SK-N-SH (cell line): ENCODE results near the gene ANK3.

ENCODE experiments used
- EP300 ChIP-seq, 2 experiments: IDR thresholded peaks; 2 replicates each; pipeline versions ENCODE4 v1.4.0 to v1.6.1; 2012; ENCODE audit warnings: borderline replicate concordance in 1 of 2, low read depth in 1 of 2, low read length in 1 of 2
- GABPA ChIP-seq: IDR thresholded peaks from 2 replicates; pipeline ENCODE4 v1.4.0; 2012; ENCODE audit warnings: low read depth, mild to moderate bottlenecking
- GATA2 ChIP-seq: sonication (generic); formaldehyde crosslinking; IDR thresholded peaks from 2 replicates; pipeline ENCODE4 v1.5.0; 2020; ENCODE audit warnings: mild to moderate bottlenecking, missing genetic modification reagents
- JUND ChIP-seq: IDR thresholded peaks from 2 replicates; pipeline ENCODE4 v1.4.0; 2012
- MXI1 ChIP-seq: IDR thresholded peaks from 2 replicates; pipeline ENCODE4 v1.6.1; 2012; ENCODE audit warnings: mild to moderate bottlenecking, low read depth, low read length, improper control_type of control experiment
- RAD21 ChIP-seq: IDR thresholded peaks from 2 replicates; pipeline ENCODE4 v1.6.1; 2012; ENCODE audit warnings: mild to moderate bottlenecking, low read length
- RFX5 ChIP-seq: IDR thresholded peaks from 2 replicates; pipeline ENCODE4 v1.6.1; 2012; ENCODE audit warnings: mild to moderate bottlenecking, improper control_type of control experiment, low read length
- SIN3A ChIP-seq: IDR thresholded peaks from 2 replicates; pipeline ENCODE4 v1.6.1; 2012; ENCODE audit warnings: low read depth, mild to moderate bottlenecking, low read length, moderate library complexity, borderline replicate concordance
- TF ChIP-seq, protein P1 (sequence below): fragments of 200-600 bp; sonication (generic); IDR thresholded peaks from 2 replicates; pipeline ENCODE4 v1.6.1; 2017; ENCODE audit warnings: antibody characterized with exemption, mild to moderate bottlenecking, moderate library complexity
- TF ChIP-seq, protein P2 (sequence below): IDR thresholded peaks from 2 replicates; pipeline ENCODE4 v1.4.0; 2012; ENCODE audit warnings: low read depth, borderline replicate concordance
- TF ChIP-seq, protein P3 (sequence below): IDR thresholded peaks from 2 replicates; pipeline ENCODE4 v1.6.1; 2012; ENCODE audit warnings: mild to moderate bottlenecking, low read depth, low read length, moderate library complexity

DNA sequence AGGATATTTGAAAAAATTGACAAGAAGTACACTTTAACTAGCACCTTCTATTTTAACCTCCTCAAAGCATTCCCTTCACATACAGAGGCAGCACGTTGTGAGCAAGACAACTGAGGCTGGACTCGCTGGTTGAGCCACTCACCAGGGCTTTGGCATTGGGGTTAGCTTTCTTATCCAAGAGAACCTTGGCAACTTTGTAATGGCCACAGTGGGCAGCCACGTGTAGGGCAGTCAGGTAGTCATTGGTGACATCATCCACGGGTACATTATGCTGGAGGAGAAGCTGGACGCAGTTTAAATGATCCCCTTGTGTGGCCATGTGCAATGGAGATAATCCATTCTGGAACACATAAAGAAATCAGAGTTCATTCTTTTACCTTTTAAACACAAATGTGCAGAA, 181.8 kb downstream of the ANK3 start:
- no peak for TF ChIP-seq RAD21
- TF ChIP-seq, protein P1, sequence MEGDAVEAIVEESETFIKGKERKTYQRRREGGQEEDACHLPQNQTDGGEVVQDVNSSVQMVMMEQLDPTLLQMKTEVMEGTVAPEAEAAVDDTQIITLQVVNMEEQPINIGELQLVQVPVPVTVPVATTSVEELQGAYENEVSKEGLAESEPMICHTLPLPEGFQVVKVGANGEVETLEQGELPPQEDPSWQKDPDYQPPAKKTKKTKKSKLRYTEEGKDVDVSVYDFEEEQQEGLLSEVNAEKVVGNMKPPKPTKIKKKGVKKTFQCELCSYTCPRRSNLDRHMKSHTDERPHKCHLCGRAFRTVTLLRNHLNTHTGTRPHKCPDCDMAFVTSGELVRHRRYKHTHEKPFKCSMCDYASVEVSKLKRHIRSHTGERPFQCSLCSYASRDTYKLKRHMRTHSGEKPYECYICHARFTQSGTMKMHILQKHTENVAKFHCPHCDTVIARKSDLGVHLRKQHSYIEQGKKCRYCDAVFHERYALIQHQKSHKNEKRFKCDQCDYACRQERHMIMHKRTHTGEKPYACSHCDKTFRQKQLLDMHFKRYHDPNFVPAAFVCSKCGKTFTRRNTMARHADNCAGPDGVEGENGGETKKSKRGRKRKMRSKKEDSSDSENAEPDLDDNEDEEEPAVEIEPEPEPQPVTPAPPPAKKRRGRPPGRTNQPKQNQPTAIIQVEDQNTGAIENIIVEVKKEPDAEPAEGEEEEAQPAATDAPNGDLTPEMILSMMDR, result no peak
- no peak for TF ChIP-seq MXI1
- TF ChIP-seq GABPA, result no peak
- TF ChIP-seq JUND, result no peak
- no peak for TF ChIP-seq RFX5
- TF ChIP-seq, protein P2, sequence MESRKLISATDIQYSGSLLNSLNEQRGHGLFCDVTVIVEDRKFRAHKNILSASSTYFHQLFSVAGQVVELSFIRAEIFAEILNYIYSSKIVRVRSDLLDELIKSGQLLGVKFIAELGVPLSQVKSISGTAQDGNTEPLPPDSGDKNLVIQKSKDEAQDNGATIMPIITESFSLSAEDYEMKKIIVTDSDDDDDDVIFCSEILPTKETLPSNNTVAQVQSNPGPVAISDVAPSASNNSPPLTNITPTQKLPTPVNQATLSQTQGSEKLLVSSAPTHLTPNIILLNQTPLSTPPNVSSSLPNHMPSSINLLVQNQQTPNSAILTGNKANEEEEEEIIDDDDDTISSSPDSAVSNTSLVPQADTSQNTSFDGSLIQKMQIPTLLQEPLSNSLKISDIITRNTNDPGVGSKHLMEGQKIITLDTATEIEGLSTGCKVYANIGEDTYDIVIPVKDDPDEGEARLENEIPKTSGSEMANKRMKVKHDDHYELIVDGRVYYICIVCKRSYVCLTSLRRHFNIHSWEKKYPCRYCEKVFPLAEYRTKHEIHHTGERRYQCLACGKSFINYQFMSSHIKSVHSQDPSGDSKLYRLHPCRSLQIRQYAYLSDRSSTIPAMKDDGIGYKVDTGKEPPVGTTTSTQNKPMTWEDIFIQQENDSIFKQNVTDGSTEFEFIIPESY, result no peak
- TF ChIP-seq, protein P3, sequence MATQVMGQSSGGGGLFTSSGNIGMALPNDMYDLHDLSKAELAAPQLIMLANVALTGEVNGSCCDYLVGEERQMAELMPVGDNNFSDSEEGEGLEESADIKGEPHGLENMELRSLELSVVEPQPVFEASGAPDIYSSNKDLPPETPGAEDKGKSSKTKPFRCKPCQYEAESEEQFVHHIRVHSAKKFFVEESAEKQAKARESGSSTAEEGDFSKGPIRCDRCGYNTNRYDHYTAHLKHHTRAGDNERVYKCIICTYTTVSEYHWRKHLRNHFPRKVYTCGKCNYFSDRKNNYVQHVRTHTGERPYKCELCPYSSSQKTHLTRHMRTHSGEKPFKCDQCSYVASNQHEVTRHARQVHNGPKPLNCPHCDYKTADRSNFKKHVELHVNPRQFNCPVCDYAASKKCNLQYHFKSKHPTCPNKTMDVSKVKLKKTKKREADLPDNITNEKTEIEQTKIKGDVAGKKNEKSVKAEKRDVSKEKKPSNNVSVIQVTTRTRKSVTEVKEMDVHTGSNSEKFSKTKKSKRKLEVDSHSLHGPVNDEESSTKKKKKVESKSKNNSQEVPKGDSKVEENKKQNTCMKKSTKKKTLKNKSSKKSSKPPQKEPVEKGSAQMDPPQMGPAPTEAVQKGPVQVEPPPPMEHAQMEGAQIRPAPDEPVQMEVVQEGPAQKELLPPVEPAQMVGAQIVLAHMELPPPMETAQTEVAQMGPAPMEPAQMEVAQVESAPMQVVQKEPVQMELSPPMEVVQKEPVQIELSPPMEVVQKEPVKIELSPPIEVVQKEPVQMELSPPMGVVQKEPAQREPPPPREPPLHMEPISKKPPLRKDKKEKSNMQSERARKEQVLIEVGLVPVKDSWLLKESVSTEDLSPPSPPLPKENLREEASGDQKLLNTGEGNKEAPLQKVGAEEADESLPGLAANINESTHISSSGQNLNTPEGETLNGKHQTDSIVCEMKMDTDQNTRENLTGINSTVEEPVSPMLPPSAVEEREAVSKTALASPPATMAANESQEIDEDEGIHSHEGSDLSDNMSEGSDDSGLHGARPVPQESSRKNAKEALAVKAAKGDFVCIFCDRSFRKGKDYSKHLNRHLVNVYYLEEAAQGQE, result no peak
- no peak for TF ChIP-seq GATA2 (CRISPR knock-in tag)
- no peak for TF ChIP-seq SIN3A
- TF ChIP-seq EP300 (IDR thresholded peaks at IDR 0.05; ENCODE audit: borderline replicate concordance in 1 of 2, low read depth in 1 of 2, low read length in 1 of 2), result no peak
